Upper lobe of right lung (tissue), 1 donor: ENCODE measurements around the gene MTRF1L. TPM values are rescaled to one million over a fixed set of nuclear protein-coding genes. Genes with fewer than 3 reads are reported as not detected.

Experiments used
- ATAC-seq: fragments of 200-7000 bp; cut with Tn5 transposase; one replicate; pipeline ENCODE4 v1.9.1; 2020; ENCODE audit warnings: mild to moderate bottlenecking, moderate library complexity
- DNase-seq: peaks from one replicate; pipeline ENCODE4 v3.0.0-alpha.2; 2020
- H3K27ac ChIP-seq: fragments of 200-600 bp; one replicate; pipeline ENCODE4 v1.8.0; 2022
- H3K27me3 ChIP-seq: fragments of 200-600 bp; one replicate; pipeline ENCODE4 v1.8.0; 2022; ENCODE audit warnings: mild to moderate bottlenecking
- H3K36me3 ChIP-seq: fragments of 200-600 bp; one replicate; pipeline ENCODE4 v1.8.0; 2022
- H3K4me1 ChIP-seq: fragments of 200-600 bp; one replicate; pipeline ENCODE4 v1.8.0; 2022
- H3K4me3 ChIP-seq: fragments of 200-600 bp; one replicate; pipeline ENCODE4 v1.8.0; 2022; ENCODE audit warnings: mild to moderate bottlenecking
- H3K9me3 ChIP-seq: fragments of 200-600 bp; one replicate; pipeline ENCODE4 v1.8.0; 2022
- intact Hi-C: fragments of 100-400 bp; cut with DNase I; formaldehyde crosslinking; loops from one replicate; pipeline ENCODE4 v1.11.0; 2022
- total RNA-seq: library from RNA; stranded (reverse); fragmentation: NEBNext Ultra II Directional; extraction: Animal tissue kit (Norgen Biotek cat#: 25700); gene quantifications from one replicate; pipeline ENCODE4 v1.2.1, GENCODE V29; 2021
- TF ChIP-seq, protein P1 (sequence below): fragments of 200-600 bp; IDR thresholded peaks from one replicate; pipeline ENCODE4 v1.8.0; 2022; ENCODE audit warnings: antibody characterized with exemption
- donor health status: DM: no; HTN: yes; CAD: no; lungs with severe emphysema.

Gene MTRF1L
- total RNA-seq, 1 donor from 2014 or later = 17.9 TPM

DNA sequence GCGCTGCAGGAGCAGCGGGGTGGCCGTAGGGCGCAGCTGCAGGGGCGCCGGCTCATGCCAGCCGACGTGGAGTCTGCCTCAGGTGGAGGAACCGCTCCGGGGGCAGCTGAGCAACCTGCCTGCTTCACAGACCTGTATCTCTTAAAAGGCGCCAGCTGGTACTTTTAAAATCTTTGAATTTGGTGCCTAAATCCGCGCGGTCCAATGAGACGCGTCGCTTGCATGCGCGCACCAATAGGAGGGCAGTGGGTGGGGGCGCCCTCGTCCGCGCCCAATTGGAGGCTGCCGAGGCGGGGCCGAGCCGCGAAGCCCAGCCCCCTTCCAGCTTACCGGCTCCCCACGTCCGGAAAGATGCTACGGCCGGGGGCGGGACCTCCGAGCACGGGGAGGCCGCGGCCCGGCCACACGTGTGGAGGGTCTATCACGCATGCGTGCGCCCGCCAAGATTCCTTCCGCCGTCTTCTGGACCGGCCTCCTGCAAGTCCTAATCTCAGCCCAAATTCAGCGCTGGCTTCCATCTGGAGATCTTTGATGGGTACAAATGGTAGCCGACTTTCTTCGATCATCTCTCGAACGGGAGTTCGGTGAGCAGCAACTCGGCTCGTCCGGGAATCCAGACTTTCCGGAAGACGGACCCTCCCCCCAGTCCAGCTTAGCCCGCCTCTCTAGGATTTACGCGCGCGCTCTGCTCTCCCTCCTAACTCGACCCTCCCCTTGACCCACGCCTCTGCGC lies 19.4 kb downstream of the MTRF1L start, which contains the start of gene FBXO5:
Gene FBXO5, minus strand, starts transcription at position 138 of the 733 bp plus-strand sequence. Its CDS starts 82 bp downstream, at position 56.
- Histone ChIP-seq H3K4me1 (peaks cover 24% of the 10 kb centered on the region), H3K27ac (peak within 1 kb of the TSS; percentile 95), H3K36me3 (no peaks in the 10 kb centered on the region), H3K27me3 (no peaks in the 10 kb centered on the region), H3K9me3 (no peaks in the 10 kb centered on the region), H3K4me3 (peak within 1 kb of the TSS; percentile 94)
- intact Hi-C loops = no loop called here
- peak; percentile 99 for DNase-seq
- TF ChIP-seq, protein P1, sequence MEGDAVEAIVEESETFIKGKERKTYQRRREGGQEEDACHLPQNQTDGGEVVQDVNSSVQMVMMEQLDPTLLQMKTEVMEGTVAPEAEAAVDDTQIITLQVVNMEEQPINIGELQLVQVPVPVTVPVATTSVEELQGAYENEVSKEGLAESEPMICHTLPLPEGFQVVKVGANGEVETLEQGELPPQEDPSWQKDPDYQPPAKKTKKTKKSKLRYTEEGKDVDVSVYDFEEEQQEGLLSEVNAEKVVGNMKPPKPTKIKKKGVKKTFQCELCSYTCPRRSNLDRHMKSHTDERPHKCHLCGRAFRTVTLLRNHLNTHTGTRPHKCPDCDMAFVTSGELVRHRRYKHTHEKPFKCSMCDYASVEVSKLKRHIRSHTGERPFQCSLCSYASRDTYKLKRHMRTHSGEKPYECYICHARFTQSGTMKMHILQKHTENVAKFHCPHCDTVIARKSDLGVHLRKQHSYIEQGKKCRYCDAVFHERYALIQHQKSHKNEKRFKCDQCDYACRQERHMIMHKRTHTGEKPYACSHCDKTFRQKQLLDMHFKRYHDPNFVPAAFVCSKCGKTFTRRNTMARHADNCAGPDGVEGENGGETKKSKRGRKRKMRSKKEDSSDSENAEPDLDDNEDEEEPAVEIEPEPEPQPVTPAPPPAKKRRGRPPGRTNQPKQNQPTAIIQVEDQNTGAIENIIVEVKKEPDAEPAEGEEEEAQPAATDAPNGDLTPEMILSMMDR = no peak
- peak; percentile 99 for ATAC-seq

DNA sequence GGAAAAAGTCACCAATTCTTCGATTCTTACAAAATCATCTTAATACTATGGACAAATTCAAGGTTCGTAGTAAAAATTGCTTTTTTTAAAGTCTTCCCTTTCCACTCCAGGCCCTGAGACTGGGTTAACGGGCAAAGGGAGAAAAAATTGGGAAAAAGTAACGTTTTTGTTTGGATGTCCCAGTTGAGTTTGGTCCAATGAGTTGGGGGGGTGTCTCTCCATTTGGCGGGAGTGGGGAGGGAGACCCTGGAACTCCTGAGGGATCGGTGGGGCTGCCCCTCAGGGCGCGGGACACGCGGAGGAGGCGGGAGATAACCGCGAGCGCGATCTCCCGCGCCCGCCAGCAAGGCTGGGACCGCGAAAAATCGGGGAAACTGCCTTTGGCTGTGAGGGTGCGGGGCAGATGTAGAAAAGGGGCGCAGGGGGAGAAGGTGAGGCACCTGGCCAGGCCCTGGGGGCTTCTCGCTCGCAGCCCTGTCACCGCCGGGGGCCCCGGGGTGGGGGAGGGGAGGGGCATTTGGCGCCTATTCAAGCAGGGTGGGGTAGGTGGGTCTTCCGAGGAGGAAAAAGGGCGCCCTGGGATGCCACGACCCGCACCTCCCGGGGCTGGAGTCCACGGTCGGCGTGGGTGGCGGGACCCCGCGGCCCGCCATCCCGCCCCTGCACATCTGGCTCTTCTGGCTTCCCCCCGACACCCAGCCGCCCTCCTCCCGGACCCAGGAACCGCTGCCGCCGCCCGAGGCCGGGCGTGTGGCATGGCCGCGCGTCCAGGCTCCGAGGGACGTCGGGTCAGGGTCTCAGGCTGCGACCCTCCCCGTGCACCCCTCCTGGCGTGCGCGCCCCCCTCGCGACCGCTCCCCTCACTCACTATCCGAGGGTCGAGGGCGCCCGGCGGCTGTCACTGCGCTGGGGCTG lies 20.3 kb downstream of the MTRF1L start:
- peak; percentile 63 for DNase-seq
- peaks cover 24% of the 10 kb centered on the region for H3K4me1 ChIP-seq
- H3K27ac ChIP-seq = no peak overlapping the region
- no peaks in the 10 kb centered on the region for H3K9me3 ChIP-seq
- intact Hi-C loops = no loop called here
- peak overlapping the region; percentile 94 for H3K4me3 ChIP-seq
- TF ChIP-seq, protein P1 = no peak
- H3K36me3 ChIP-seq = no peaks in the 10 kb centered on the region
- ATAC-seq = no peak
- no peaks in the 10 kb centered on the region for H3K27me3 ChIP-seq

DNA sequence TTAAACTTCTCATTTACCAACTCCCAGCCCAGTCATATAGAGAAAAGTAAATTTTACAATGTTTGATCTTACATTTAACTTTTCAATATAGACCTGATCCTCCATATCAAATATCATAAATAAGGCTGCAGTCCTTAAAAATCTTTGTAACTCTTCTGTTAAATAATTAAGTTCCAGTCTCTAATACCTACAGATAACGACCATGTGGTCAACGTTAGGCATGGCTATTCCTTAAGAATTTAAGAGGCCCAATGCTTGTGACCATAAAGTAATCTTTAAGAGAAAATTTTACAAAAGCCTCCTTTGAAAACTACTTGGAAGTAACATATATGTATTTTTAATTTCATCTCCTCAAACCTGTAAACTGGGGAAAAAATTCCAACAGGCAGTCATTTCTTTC lies 21.3 kb downstream of the MTRF1L start:
- Histone ChIP-seq H3K4me3 (no peak overlapping the region), H3K36me3 (no peaks in the 10 kb centered on the region), H3K27me3 (no peaks in the 10 kb centered on the region), H3K4me1 (peaks cover 24% of the 10 kb centered on the region), H3K9me3 (no peaks in the 10 kb centered on the region), H3K27ac (no peak overlapping the region)
- TF ChIP-seq, protein P1 = no peak
- no peak for ATAC-seq
- no peak for DNase-seq
- intact Hi-C loops = no loop called here

DNA sequence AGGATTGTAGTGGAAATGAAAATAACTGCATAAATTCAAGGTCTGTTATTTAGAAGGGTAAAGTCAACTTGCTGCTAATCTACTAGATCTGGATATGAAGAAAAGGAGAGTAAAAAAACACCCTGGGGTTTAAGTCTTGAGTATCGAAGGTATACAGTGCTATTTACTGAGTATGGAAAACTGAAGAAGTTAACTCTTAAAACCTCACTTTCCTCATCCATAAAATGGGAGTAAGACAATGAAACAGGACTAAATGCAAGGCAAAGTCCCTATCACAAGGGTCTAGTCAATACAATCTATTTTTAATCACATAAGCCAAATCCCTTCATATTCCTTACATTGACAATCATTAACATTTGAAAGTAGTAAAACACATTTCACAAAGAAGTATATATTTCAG lies 21.9 kb downstream of the MTRF1L start:
- intact Hi-C loops = no loop called here
- no peaks in the 10 kb centered on the region for H3K36me3 ChIP-seq

DNA sequence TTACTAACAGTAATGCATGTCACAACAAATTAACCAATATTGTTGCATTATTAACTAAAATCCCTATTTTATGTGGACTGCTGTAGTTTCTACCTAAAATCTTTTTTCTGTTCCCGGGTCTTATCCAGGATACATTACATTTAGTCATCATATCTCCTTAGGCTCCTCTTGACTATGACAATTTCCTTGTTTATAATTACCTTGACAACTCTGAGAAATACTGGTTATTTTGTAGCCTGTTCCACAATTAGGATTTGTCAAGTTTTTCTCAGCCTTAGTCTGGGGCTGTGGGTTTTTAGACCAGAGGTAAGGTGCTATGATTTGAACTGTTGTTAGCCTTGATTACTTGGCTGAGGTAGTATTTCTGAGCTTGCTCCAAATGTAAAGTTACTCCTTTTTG lies 23.4 kb downstream of the MTRF1L start:
- Histone ChIP-seq H3K4me1 (peaks cover 19% of the 10 kb centered on the region), H3K36me3 (no peaks in the 10 kb centered on the region)

More for the DNA sequence above, 21.9 kb downstream of the MTRF1L start:
- no peaks in the 10 kb centered on the region for H3K9me3 ChIP-seq
- H3K4me3 ChIP-seq = no peak overlapping the region
- TF ChIP-seq, protein P1 = no peak
- peaks cover 24% of the 10 kb centered on the region for H3K4me1 ChIP-seq
- H3K27ac ChIP-seq = no peak overlapping the region
- DNase-seq (no peak), ATAC-seq (no peak)
- no peaks in the 10 kb centered on the region for H3K27me3 ChIP-seq

More for the DNA sequence above, 23.4 kb downstream of the MTRF1L start:
- Histone ChIP-seq H3K27me3 (no peaks in the 10 kb centered on the region), H3K27ac (no peak overlapping the region), H3K4me3 (no peak overlapping the region), H3K9me3 (no peaks in the 10 kb centered on the region)
- DNase-seq (no peak), ATAC-seq (no peak)
- intact Hi-C loops = no loop called here
- TF ChIP-seq, protein P1 = no peak
